ENCODE results near the gene GAB3. TPM values are rescaled to one million over a fixed set of nuclear protein-coding genes. Genes with fewer than 3 reads are reported as not detected.
"Not testable (repeated sequence)": the region's sequence is repeated elsewhere in the genome, so short reads cannot be mapped to it uniquely, and the experiment has no call there.

Gene GAB3
- total RNA-seq, 1 experiment from 2014 or later, result 0.69 TPM

DNA sequence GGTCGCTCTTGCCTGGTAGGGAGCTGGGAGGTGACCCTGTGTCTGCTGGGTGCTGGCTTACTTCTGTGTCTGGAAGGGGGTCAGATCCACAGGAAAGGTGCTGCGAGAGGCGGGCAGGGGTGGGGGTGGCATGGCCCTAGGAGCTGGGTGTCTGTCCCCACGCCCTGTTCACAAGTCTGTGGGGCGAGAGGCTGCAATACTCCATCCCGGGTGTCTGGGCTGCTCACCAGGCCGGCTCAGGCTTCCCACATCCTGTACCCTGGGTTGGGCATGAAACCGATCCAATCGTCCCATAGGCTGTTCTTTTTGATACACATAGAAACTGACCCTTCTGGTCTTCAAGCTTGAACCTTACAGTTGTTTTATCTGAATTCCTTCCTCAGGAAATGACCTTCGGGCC is 96.5 kb downstream of the GAB3 start:
- Histone ChIP-seq H3K9me2 (ENCODE audit: insufficient read depth) (no peaks in the 10 kb centered on the region), H4K20me1 (ENCODE audit: insufficient read depth) (no peaks in the 10 kb centered on the region), H3K4me2 (ENCODE audit: low read length) (no peak overlapping the region), H2AFZ (ENCODE audit: low read depth, low read length, poor library complexity, severe bottlenecking) (no peak overlapping the region), H3K4me1 (ENCODE audit: control insufficient read depth in 1 of 2, insufficient read depth in 2 of 2, low read length in 2 of 2) (no peaks in the 10 kb centered on the region), H3K79me2 (ENCODE audit: insufficient read depth, low read length) (no peaks in the 10 kb centered on the region), H3K4me3 (replicated peaks in 1 of 2; ENCODE audit: low read depth in 1 of 2, low read length in 2 of 2) (no peak overlapping the region), H3K9me3 (ENCODE audit: control insufficient read depth in 1 of 2, insufficient read depth in 1 of 2, low read depth in 1 of 2, low read length in 2 of 2) (no peaks in the 10 kb centered on the region), H3K27me3 (ENCODE audit: insufficient read depth, low read length) (no peaks in the 10 kb centered on the region), H3K27ac (ENCODE audit: low read depth, low read length) (no peak overlapping the region), H3K36me3 (ENCODE audit: control insufficient read depth in 1 of 2, insufficient read depth in 2 of 2, low read length in 2 of 2) (no peaks in the 10 kb centered on the region), H3K9ac (ENCODE audit: low read length) (no peak overlapping the region)
- POLR2A ChIA-PET, result no interaction called here
- intact Hi-C loops (cut with micrococcal nuclease), result no loop called here
- no TSS peak for BruUV-seq (replicated peaks)
- TF ChIP-seq MAX (IDR thresholded peaks at IDR 0.05), result no peak
- no peak for TF ChIP-seq CTCF (IDR thresholded peaks at IDR 0.05 in 2 of 3, conservative IDR thresholded peaks at IDR 0.05 in 1 of 3; ENCODE audit: borderline replicate concordance in 1 of 3, insufficient read depth in 1 of 3, low read depth in 2 of 3, low read length in 2 of 3)
- TF ChIP-seq EGR1 (IDR thresholded peaks at IDR 0.05; ENCODE audit: low read depth), result no peak
- no peak for TF ChIP-seq CEBPB (IDR thresholded peaks at IDR 0.05; ENCODE audit: low read depth)
- RAD21 ChIA-PET (ENCODE audit: low non-redundant PET in 1 of 2, low total read pairs in 2 of 2, uncharacterized antibody in 2 of 2, unreplicated experiment in 2 of 2), result no interaction called here
- DNase-seq (ENCODE audit: low read depth, low spot score), result no peak
- CTCF ChIA-PET, result no interaction called here
- no peak for ATAC-seq

- H2AFZ ChIP-seq (ENCODE audit: low read depth, low read length, poor library complexity, severe bottlenecking); intact Hi-C loops (cut with micrococcal nuclease); BruUV-seq (replicated peaks); H3K4me3 ChIP-seq (replicated peaks in 1 of 2; ENCODE audit: low read depth in 1 of 2, low read length in 2 of 2); H3K4me1 ChIP-seq (ENCODE audit: control insufficient read depth in 1 of 2, insufficient read depth in 2 of 2, low read length in 2 of 2); H3K9me2 ChIP-seq (ENCODE audit: insufficient read depth); H3K79me2 ChIP-seq (ENCODE audit: insufficient read depth, low read length); H3K9ac ChIP-seq (ENCODE audit: low read length); H4K20me1 ChIP-seq (ENCODE audit: insufficient read depth); H3K4me2 ChIP-seq (ENCODE audit: low read length); H3K9me3 ChIP-seq (ENCODE audit: control insufficient read depth in 1 of 2, insufficient read depth in 1 of 2, low read depth in 1 of 2, low read length in 2 of 2); CTCF ChIA-PET; DNase-seq (ENCODE audit: low read depth, low spot score); H3K27me3 ChIP-seq (ENCODE audit: insufficient read depth, low read length); H3K36me3 ChIP-seq (ENCODE audit: control insufficient read depth in 1 of 2, insufficient read depth in 2 of 2, low read length in 2 of 2); H3K27ac ChIP-seq (ENCODE audit: low read depth, low read length); POLR2A ChIA-PET; RAD21 ChIA-PET (ENCODE audit: low non-redundant PET in 1 of 2, low total read pairs in 2 of 2, uncharacterized antibody in 2 of 2, unreplicated experiment in 2 of 2); ATAC-seq: not testable (repeated sequence)
Observed at GRCh38 chrX:154653413-154653812, 97.5 kb downstream of the GAB3 start, which contains the start of gene CTAG2. CTAG2 (minus strand) TSS chrX:154653579; CDS start chrX:154653515, 64 bp downstream.

All from HCT116 (cell line).